ENCODE data around the gene ANKRD27.
"Not testable (repeated sequence)": the region's sequence is repeated elsewhere in the genome, so short reads cannot be mapped to it uniquely, and the experiment has no call there.

Gene ANKRD27

GRCh38 chr19:32669310-32669709 lies 5.7 kb downstream of the ANKRD27 start:
- H3K36me3 ChIP-seq (ENCODE audit: control insufficient read depth, insufficient read depth, low read length), result no peaks in the 10 kb centered on the region
- no peak overlapping the region for H3K9ac ChIP-seq (ENCODE audit: low read length)
- peaks cover 20% of the 10 kb centered on the region for H3K4me1 ChIP-seq (ENCODE audit: control insufficient read depth, insufficient read depth, low read length)
- H3K27me3 ChIP-seq (ENCODE audit: control insufficient read depth, insufficient read depth, low read length), result peaks cover 3% of the 10 kb centered on the region
- H3K4me3 ChIP-seq (ENCODE audit: low read length), result no peak overlapping the region
- no peaks in the 10 kb centered on the region for H3K9me3 ChIP-seq (ENCODE audit: control insufficient read depth, low read length)

GRCh38 chr19:32666084-32666483 lies 8.9 kb downstream of the ANKRD27 start:
- Histone ChIP-seq H3K4me3 (ENCODE audit: low read length) (no peak overlapping the region), H3K36me3 (ENCODE audit: control insufficient read depth, insufficient read depth, low read length) (no peaks in the 10 kb centered on the region), H3K9ac (ENCODE audit: low read length) (no peak overlapping the region), H3K27me3 (ENCODE audit: control insufficient read depth, insufficient read depth, low read length) (no peaks in the 10 kb centered on the region), H3K9me3 (ENCODE audit: control insufficient read depth, low read length) (no peaks in the 10 kb centered on the region), H3K4me1 (ENCODE audit: control insufficient read depth, insufficient read depth, low read length) (peaks cover 12% of the 10 kb centered on the region)

- Histone ChIP-seq H3K4me3 (ENCODE audit: low read length) (no peak overlapping the region), H3K9ac (ENCODE audit: low read length) (no peak overlapping the region), H3K9me3 (ENCODE audit: control insufficient read depth, low read length) (no peaks in the 10 kb centered on the region), H3K4me1 (ENCODE audit: control insufficient read depth, insufficient read depth, low read length) (no peaks in the 10 kb centered on the region), H3K36me3 (ENCODE audit: control insufficient read depth, insufficient read depth, low read length) (no peaks in the 10 kb centered on the region), H3K27me3 (ENCODE audit: control insufficient read depth, insufficient read depth, low read length) (no peaks in the 10 kb centered on the region)
These were observed 12.8 kb downstream of the ANKRD27 start for GRCh38 chr19:32662186-32662585.

- Histone ChIP-seq H3K9ac (ENCODE audit: low read length) (no peak overlapping the region), H3K36me3 (ENCODE audit: control insufficient read depth, insufficient read depth, low read length) (no peaks in the 10 kb centered on the region), H3K9me3 (ENCODE audit: control insufficient read depth, low read length) (no peaks in the 10 kb centered on the region), H3K27me3 (ENCODE audit: control insufficient read depth, insufficient read depth, low read length) (no peaks in the 10 kb centered on the region), H3K4me1 (ENCODE audit: control insufficient read depth, insufficient read depth, low read length) (no peaks in the 10 kb centered on the region), H3K4me3 (ENCODE audit: low read length) (no peak overlapping the region)
These were observed 13.7 kb downstream of the ANKRD27 start for GRCh38 chr19:32661318-32661717.

- no peaks in the 10 kb centered on the region for H3K9me3 ChIP-seq (ENCODE audit: control insufficient read depth, low read length)
- no peak overlapping the region for H3K9ac ChIP-seq (ENCODE audit: low read length)
- no peak overlapping the region for H3K4me3 ChIP-seq (ENCODE audit: low read length)
- H3K36me3 ChIP-seq (ENCODE audit: control insufficient read depth, insufficient read depth, low read length), result no peaks in the 10 kb centered on the region
- H3K27me3 ChIP-seq (ENCODE audit: control insufficient read depth, insufficient read depth, low read length), result no peaks in the 10 kb centered on the region
- H3K4me1 ChIP-seq (ENCODE audit: control insufficient read depth, insufficient read depth, low read length), result no peaks in the 10 kb centered on the region
These were observed 16.5 kb downstream of the ANKRD27 start for GRCh38 chr19:32658527-32658926.

GRCh38 chr19:32658075-32658474 lies 16.9 kb downstream of the ANKRD27 start:
- Histone ChIP-seq H3K9me3 (ENCODE audit: control insufficient read depth, low read length) (no peaks in the 10 kb centered on the region), H3K4me3 (ENCODE audit: low read length) (no peak overlapping the region), H3K27me3 (ENCODE audit: control insufficient read depth, insufficient read depth, low read length) (no peaks in the 10 kb centered on the region), H3K4me1 (ENCODE audit: control insufficient read depth, insufficient read depth, low read length) (peaks cover 1% of the 10 kb centered on the region), H3K36me3 (ENCODE audit: control insufficient read depth, insufficient read depth, low read length) (no peaks in the 10 kb centered on the region), H3K9ac (ENCODE audit: low read length) (no peak overlapping the region)

- not testable (repeated sequence) for H3K27me3 ChIP-seq (ENCODE audit: control insufficient read depth, insufficient read depth, low read length); H3K4me1 ChIP-seq (ENCODE audit: control insufficient read depth, insufficient read depth, low read length); H3K9me3 ChIP-seq (ENCODE audit: control insufficient read depth, low read length); H3K9ac ChIP-seq (ENCODE audit: low read length); H3K4me3 ChIP-seq (ENCODE audit: low read length); H3K36me3 ChIP-seq (ENCODE audit: control insufficient read depth, insufficient read depth, low read length)
These were observed 18.6 kb downstream of the ANKRD27 start for GRCh38 chr19:32656379-32656778.

- H3K4me1 ChIP-seq (ENCODE audit: control insufficient read depth, insufficient read depth, low read length), result peaks cover 4% of the 10 kb centered on the region
- no peaks in the 10 kb centered on the region for H3K27me3 ChIP-seq (ENCODE audit: control insufficient read depth, insufficient read depth, low read length)
- no peak overlapping the region for H3K9ac ChIP-seq (ENCODE audit: low read length)
- no peak overlapping the region for H3K4me3 ChIP-seq (ENCODE audit: low read length)
- no peaks in the 10 kb centered on the region for H3K36me3 ChIP-seq (ENCODE audit: control insufficient read depth, insufficient read depth, low read length)
- no peaks in the 10 kb centered on the region for H3K9me3 ChIP-seq (ENCODE audit: control insufficient read depth, low read length)
These were observed 21.4 kb downstream of the ANKRD27 start for GRCh38 chr19:32653599-32653915.

- H3K4me3 ChIP-seq (ENCODE audit: low read length), result no peak overlapping the region
- H3K27me3 ChIP-seq (ENCODE audit: control insufficient read depth, insufficient read depth, low read length), result no peaks in the 10 kb centered on the region
- no peaks in the 10 kb centered on the region for H3K36me3 ChIP-seq (ENCODE audit: control insufficient read depth, insufficient read depth, low read length)
- H3K9ac ChIP-seq (ENCODE audit: low read length), result no peak overlapping the region
- H3K9me3 ChIP-seq (ENCODE audit: control insufficient read depth, low read length), result no peaks in the 10 kb centered on the region
- H3K4me1 ChIP-seq (ENCODE audit: control insufficient read depth, insufficient read depth, low read length), result peaks cover 4% of the 10 kb centered on the region
These were observed 21.9 kb downstream of the ANKRD27 start for GRCh38 chr19:32652894-32653598.

- not testable (repeated sequence) for H3K36me3 ChIP-seq (ENCODE audit: control insufficient read depth, insufficient read depth, low read length); H3K9ac ChIP-seq (ENCODE audit: low read length); H3K4me3 ChIP-seq (ENCODE audit: low read length); H3K9me3 ChIP-seq (ENCODE audit: control insufficient read depth, low read length); H3K4me1 ChIP-seq (ENCODE audit: control insufficient read depth, insufficient read depth, low read length); H3K27me3 ChIP-seq (ENCODE audit: control insufficient read depth, insufficient read depth, low read length)
These were observed 22.6 kb downstream of the ANKRD27 start for GRCh38 chr19:32652331-32652730.

GRCh38 chr19:32651729-32652140 lies 23.2 kb downstream of the ANKRD27 start:
- Histone ChIP-seq H3K9me3 (ENCODE audit: control insufficient read depth, low read length) (no peaks in the 10 kb centered on the region), H3K27me3 (ENCODE audit: control insufficient read depth, insufficient read depth, low read length) (no peaks in the 10 kb centered on the region), H3K36me3 (ENCODE audit: control insufficient read depth, insufficient read depth, low read length) (no peaks in the 10 kb centered on the region), H3K4me1 (ENCODE audit: control insufficient read depth, insufficient read depth, low read length) (peaks cover 4% of the 10 kb centered on the region), H3K9ac (ENCODE audit: low read length) (no peak overlapping the region), H3K4me3 (ENCODE audit: low read length) (no peak overlapping the region)

- H3K9ac ChIP-seq (ENCODE audit: low read length), result no peak overlapping the region
- H3K4me1 ChIP-seq (ENCODE audit: control insufficient read depth, insufficient read depth, low read length), result peaks cover 4% of the 10 kb centered on the region
- H3K4me3 ChIP-seq (ENCODE audit: low read length), result no peak overlapping the region
- no peaks in the 10 kb centered on the region for H3K9me3 ChIP-seq (ENCODE audit: control insufficient read depth, low read length)
- H3K36me3 ChIP-seq (ENCODE audit: control insufficient read depth, insufficient read depth, low read length), result no peaks in the 10 kb centered on the region
- no peaks in the 10 kb centered on the region for H3K27me3 ChIP-seq (ENCODE audit: control insufficient read depth, insufficient read depth, low read length)
These were observed 24.3 kb downstream of the ANKRD27 start for GRCh38 chr19:32650671-32651070.

GRCh38 chr19:32649751-32650150 lies 25.2 kb downstream of the ANKRD27 start:
- Histone ChIP-seq H3K4me1 (ENCODE audit: control insufficient read depth, insufficient read depth, low read length) (peaks cover 4% of the 10 kb centered on the region), H3K4me3 (ENCODE audit: low read length) (no peak overlapping the region), H3K36me3 (ENCODE audit: control insufficient read depth, insufficient read depth, low read length) (no peaks in the 10 kb centered on the region), H3K27me3 (ENCODE audit: control insufficient read depth, insufficient read depth, low read length) (no peaks in the 10 kb centered on the region), H3K9me3 (ENCODE audit: control insufficient read depth, low read length) (no peaks in the 10 kb centered on the region), H3K9ac (ENCODE audit: low read length) (no peak overlapping the region)
